ENCODE data around the gene VRK1.

VRK1 gene

GRCh38 chr14:96792003-96792402 lies 5.2 kb upstream of the VRK1 start:
- Histone ChIP-seq H3K27ac (ENCODE audit: low read length) (no peak overlapping the region), H3K9me3 (ENCODE audit: control insufficient read depth in 1 of 2, low read length in 2 of 2) (no peaks in the 10 kb centered on the region), H3K27me3 (ENCODE audit: low read depth, low read length) (no peaks in the 10 kb centered on the region), H3K4me1 (ENCODE audit: control insufficient read depth in 1 of 2, insufficient read depth in 2 of 2, low read length in 2 of 2) (no peaks in the 10 kb centered on the region), H3K4me3 (ENCODE audit: low read depth in 1 of 2, low read length in 2 of 2) (no peak overlapping the region), H3K36me3 (ENCODE audit: control insufficient read depth in 1 of 2, insufficient read depth in 2 of 2, low read length in 2 of 2) (no peaks in the 10 kb centered on the region)

GRCh38 chr14:96792591-96792990 lies 4.6 kb upstream of the VRK1 start:
- Histone ChIP-seq H3K27me3 (ENCODE audit: low read depth, low read length) (no peaks in the 10 kb centered on the region), H3K4me1 (ENCODE audit: control insufficient read depth in 1 of 2, insufficient read depth in 2 of 2, low read length in 2 of 2) (peaks cover 0 to under 1% of the 10 kb centered on the region in 2 donors), H3K36me3 (ENCODE audit: control insufficient read depth in 1 of 2, insufficient read depth in 2 of 2, low read length in 2 of 2) (no peaks in the 10 kb centered on the region), H3K9me3 (ENCODE audit: control insufficient read depth in 1 of 2, low read length in 2 of 2) (no peaks in the 10 kb centered on the region), H3K27ac (ENCODE audit: low read length) (no peak overlapping the region), H3K4me3 (ENCODE audit: low read depth in 1 of 2, low read length in 2 of 2) (no peak overlapping the region)

DNA sequence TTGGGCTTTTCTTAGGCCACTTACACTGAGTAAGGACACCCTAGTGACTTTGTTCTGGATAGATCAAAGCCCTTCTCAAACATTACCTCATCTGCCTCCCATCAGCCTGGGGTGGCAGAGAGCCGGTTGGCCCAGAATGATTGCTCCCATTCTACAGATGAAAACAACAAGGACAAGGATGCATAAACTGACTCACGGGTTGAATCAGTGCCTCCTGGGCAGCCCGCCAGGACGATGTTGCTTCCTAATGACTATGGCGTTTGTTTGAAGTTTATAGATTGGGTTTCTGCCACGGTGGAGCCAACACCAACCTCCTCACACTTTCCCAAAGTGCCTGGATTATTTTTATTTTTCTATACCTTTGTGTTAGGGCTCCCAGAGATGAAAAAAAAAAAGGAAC lies 3.6 kb upstream of the VRK1 start:
- Histone ChIP-seq H3K9me3 (ENCODE audit: control insufficient read depth in 1 of 2, low read length in 2 of 2) (no peaks in the 10 kb centered on the region), H3K4me3 (ENCODE audit: low read depth in 1 of 2, low read length in 2 of 2) (no peak overlapping the region), H3K36me3 (ENCODE audit: control insufficient read depth in 1 of 2, insufficient read depth in 2 of 2, low read length in 2 of 2) (no peaks in the 10 kb centered on the region), H3K27ac (ENCODE audit: low read length) (no peak overlapping the region), H3K27me3 (ENCODE audit: low read depth, low read length) (no peaks in the 10 kb centered on the region), H3K4me1 (ENCODE audit: control insufficient read depth in 1 of 2, insufficient read depth in 2 of 2, low read length in 2 of 2) (peaks cover 5 to 10% of the 10 kb centered on the region in 2 donors)

DNA sequence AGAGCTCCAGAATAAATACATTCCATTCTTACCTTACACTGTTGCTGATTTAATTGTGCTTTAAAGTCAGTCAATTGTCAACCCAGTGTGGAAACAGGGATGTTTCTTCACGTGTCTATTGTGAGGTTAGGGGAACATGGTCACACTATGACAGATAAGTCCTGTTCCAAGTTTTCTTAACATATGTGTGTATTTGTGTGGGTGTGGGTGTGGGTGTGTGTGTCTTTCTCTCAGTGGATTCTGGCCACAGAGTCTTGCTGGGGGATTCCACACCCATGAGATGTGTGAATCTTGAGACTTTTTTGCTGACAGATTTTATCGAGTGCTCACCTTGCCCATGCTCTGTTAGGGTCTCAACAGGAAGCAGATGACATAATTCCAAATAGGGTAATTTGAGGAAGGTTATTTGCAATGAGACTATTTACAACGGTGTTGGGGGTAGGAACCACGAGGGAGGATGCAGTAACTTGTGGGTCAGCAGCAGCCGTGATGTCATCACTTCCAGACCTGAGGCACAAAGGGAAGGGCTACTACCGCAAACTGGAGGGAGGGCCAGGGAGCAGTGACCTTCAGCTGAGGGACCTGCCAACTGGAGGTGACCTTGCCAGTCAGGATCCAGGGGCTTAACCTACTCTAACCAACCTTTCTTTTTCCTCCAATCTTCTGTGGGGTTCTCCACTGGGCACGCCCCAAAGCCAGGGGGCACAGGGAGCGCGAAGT lies 1.9 kb upstream of the VRK1 start:
- Histone ChIP-seq H3K4me1 (ENCODE audit: control insufficient read depth in 1 of 2, insufficient read depth in 2 of 2, low read length in 2 of 2) (peaks cover 5 to 12% of the 10 kb centered on the region in 2 donors), H3K9me3 (ENCODE audit: control insufficient read depth in 1 of 2, low read length in 2 of 2) (no peaks in the 10 kb centered on the region), H3K27ac (ENCODE audit: low read length) (no peak overlapping the region), H3K4me3 (ENCODE audit: low read depth in 1 of 2, low read length in 2 of 2) (no peak overlapping the region), H3K36me3 (ENCODE audit: control insufficient read depth in 1 of 2, insufficient read depth in 2 of 2, low read length in 2 of 2) (no peaks in the 10 kb centered on the region), H3K27me3 (ENCODE audit: low read depth, low read length) (no peaks in the 10 kb centered on the region)

GRCh38 chr14:96797582-96798349 lies 584 bp downstream of the VRK1 start:
- Histone ChIP-seq H3K27me3 (ENCODE audit: low read depth, low read length) (no peaks in the 10 kb centered on the region), H3K36me3 (ENCODE audit: control insufficient read depth in 1 of 2, insufficient read depth in 2 of 2, low read length in 2 of 2) (no peaks in the 10 kb centered on the region), H3K9me3 (ENCODE audit: control insufficient read depth in 1 of 2, low read length in 2 of 2) (no peaks in the 10 kb centered on the region), H3K27ac (ENCODE audit: low read length) (no peak overlapping the region), H3K4me1 (ENCODE audit: control insufficient read depth in 1 of 2, insufficient read depth in 2 of 2, low read length in 2 of 2) (peaks cover 5 to 12% of the 10 kb centered on the region in 2 donors), H3K4me3 (ENCODE audit: low read depth in 1 of 2, low read length in 2 of 2) (peak overlapping the region; percentile 70 to 88)

DNA sequence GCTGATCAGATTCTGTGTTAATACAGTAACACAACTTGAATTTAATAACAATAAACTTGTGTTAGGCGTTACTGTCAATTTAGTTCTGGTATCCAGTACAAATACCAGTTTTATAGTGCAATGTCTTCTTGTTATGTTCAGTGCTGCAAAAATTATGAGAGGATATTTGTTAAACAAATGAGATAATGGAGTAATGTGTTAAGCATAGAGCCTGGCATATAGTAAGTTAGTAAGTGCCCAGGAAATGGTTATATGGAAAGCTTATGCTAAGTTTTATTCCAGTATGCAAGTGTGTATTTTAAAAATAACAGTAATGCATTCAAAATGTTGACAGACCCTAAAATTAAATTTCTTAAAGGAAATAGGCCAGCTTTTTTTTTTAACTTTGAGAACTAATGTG lies 1.8 kb downstream of the VRK1 start:
- no peaks in the 10 kb centered on the region for H3K9me3 ChIP-seq (ENCODE audit: control insufficient read depth in 1 of 2, low read length in 2 of 2)
- no peak overlapping the region for H3K27ac ChIP-seq (ENCODE audit: low read length)
- no peak overlapping the region for H3K4me3 ChIP-seq (ENCODE audit: low read depth in 1 of 2, low read length in 2 of 2)
- no peaks in the 10 kb centered on the region for H3K27me3 ChIP-seq (ENCODE audit: low read depth, low read length)
- no peaks in the 10 kb centered on the region for H3K36me3 ChIP-seq (ENCODE audit: control insufficient read depth in 1 of 2, insufficient read depth in 2 of 2, low read length in 2 of 2)
- H3K4me1 ChIP-seq (ENCODE audit: control insufficient read depth in 1 of 2, insufficient read depth in 2 of 2, low read length in 2 of 2), result peaks cover 5 to 12% of the 10 kb centered on the region in 2 donors

DNA sequence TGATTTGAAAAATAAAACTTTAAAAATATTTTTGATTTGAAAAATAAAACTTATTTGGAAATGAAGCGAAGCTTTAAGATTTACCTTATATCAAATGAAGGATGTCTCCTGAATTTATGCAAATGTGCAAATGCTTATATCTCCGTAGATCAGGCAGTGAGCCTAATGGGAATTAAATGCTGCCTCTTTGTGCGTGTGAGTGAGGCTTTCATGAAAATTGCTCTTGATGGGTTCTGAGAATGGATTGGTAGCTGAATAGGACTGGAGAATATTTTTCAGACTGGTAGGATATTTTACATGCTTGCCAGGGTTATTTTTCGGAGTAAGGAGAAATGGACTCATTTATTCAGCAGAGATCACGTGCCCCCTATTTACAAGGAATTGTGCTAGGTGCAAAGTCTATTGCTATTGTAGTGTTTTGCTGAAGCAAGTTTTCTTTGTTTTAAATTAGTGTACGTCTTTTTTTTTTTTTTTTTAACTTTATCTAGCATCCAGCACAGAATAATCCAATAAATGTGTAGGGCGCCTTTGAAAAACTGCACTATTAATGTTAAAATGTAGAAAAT lies 2.4 kb downstream of the VRK1 start:
- H3K27me3 ChIP-seq (ENCODE audit: low read depth, low read length), result no peaks in the 10 kb centered on the region
- peak overlapping the region in 1 of 2 donors; percentile 18 for H3K4me3 ChIP-seq (ENCODE audit: low read depth in 1 of 2, low read length in 2 of 2)
- H3K4me1 ChIP-seq (ENCODE audit: control insufficient read depth in 1 of 2, insufficient read depth in 2 of 2, low read length in 2 of 2), result peaks cover 5 to 12% of the 10 kb centered on the region in 2 donors
- H3K27ac ChIP-seq (ENCODE audit: low read length), result no peak overlapping the region
- no peaks in the 10 kb centered on the region for H3K9me3 ChIP-seq (ENCODE audit: control insufficient read depth in 1 of 2, low read length in 2 of 2)
- no peaks in the 10 kb centered on the region for H3K36me3 ChIP-seq (ENCODE audit: control insufficient read depth in 1 of 2, insufficient read depth in 2 of 2, low read length in 2 of 2)

- Histone ChIP-seq H3K27me3 (ENCODE audit: low read depth, low read length) (no peaks in the 10 kb centered on the region), H3K4me1 (ENCODE audit: control insufficient read depth in 1 of 2, insufficient read depth in 2 of 2, low read length in 2 of 2) (peaks cover 5 to 12% of the 10 kb centered on the region in 2 donors), H3K4me3 (ENCODE audit: low read depth in 1 of 2, low read length in 2 of 2) (no peak overlapping the region), H3K9me3 (ENCODE audit: control insufficient read depth in 1 of 2, low read length in 2 of 2) (no peaks in the 10 kb centered on the region), H3K27ac (ENCODE audit: low read length) (no peak overlapping the region), H3K36me3 (ENCODE audit: control insufficient read depth in 1 of 2, insufficient read depth in 2 of 2, low read length in 2 of 2) (no peaks in the 10 kb centered on the region)
These were observed 4.7 kb downstream of the VRK1 start for GRCh38 chr14:96801931-96802330.

- Histone ChIP-seq H3K4me3 (ENCODE audit: low read depth in 1 of 2, low read length in 2 of 2) (no peak overlapping the region), H3K27ac (ENCODE audit: low read length) (no peak overlapping the region), H3K4me1 (ENCODE audit: control insufficient read depth in 1 of 2, insufficient read depth in 2 of 2, low read length in 2 of 2) (peaks cover 3 to 8% of the 10 kb centered on the region in 2 donors), H3K27me3 (ENCODE audit: low read depth, low read length) (no peaks in the 10 kb centered on the region), H3K36me3 (ENCODE audit: control insufficient read depth in 1 of 2, insufficient read depth in 2 of 2, low read length in 2 of 2) (no peaks in the 10 kb centered on the region), H3K9me3 (ENCODE audit: control insufficient read depth in 1 of 2, low read length in 2 of 2) (no peaks in the 10 kb centered on the region)
These were observed 5.8 kb downstream of the VRK1 start for GRCh38 chr14:96802963-96803362.

GRCh38 chr14:96803958-96804357 lies 6.8 kb downstream of the VRK1 start:
- no peaks in the 10 kb centered on the region for H3K9me3 ChIP-seq (ENCODE audit: control insufficient read depth in 1 of 2, low read length in 2 of 2)
- no peaks in the 10 kb centered on the region for H3K27me3 ChIP-seq (ENCODE audit: low read depth, low read length)
- H3K4me3 ChIP-seq (ENCODE audit: low read depth in 1 of 2, low read length in 2 of 2), result no peak overlapping the region
- no peaks in the 10 kb centered on the region for H3K4me1 ChIP-seq (ENCODE audit: control insufficient read depth in 1 of 2, insufficient read depth in 2 of 2, low read length in 2 of 2)
- H3K27ac ChIP-seq (ENCODE audit: low read length), result no peak overlapping the region
- no peaks in the 10 kb centered on the region for H3K36me3 ChIP-seq (ENCODE audit: control insufficient read depth in 1 of 2, insufficient read depth in 2 of 2, low read length in 2 of 2)

- H3K4me1 ChIP-seq (ENCODE audit: control insufficient read depth in 1 of 2, insufficient read depth in 2 of 2, low read length in 2 of 2), result no peaks in the 10 kb centered on the region
- H3K27ac ChIP-seq (ENCODE audit: low read length), result no peak overlapping the region
- H3K36me3 ChIP-seq (ENCODE audit: control insufficient read depth in 1 of 2, insufficient read depth in 2 of 2, low read length in 2 of 2), result no peaks in the 10 kb centered on the region
- no peaks in the 10 kb centered on the region for H3K27me3 ChIP-seq (ENCODE audit: low read depth, low read length)
- no peaks in the 10 kb centered on the region for H3K9me3 ChIP-seq (ENCODE audit: control insufficient read depth in 1 of 2, low read length in 2 of 2)
- H3K4me3 ChIP-seq (ENCODE audit: low read depth in 1 of 2, low read length in 2 of 2), result no peak overlapping the region
These were observed 7.7 kb downstream of the VRK1 start for GRCh38 chr14:96804895-96805294.

Measured in muscle layer of duodenum (tissue), 2 donors.